BJ (cell line): Measurements from ENCODE around the gene SIPA1L3. TPM values are rescaled to one million over a fixed set of nuclear protein-coding genes. Genes with fewer than 3 reads are reported as not detected.

Experiments
- CTCF ChIA-PET: fragments of 350-600 bp; formaldehyde crosslinking; extraction: SDS; loops from one replicate; lab custom pipeline; 2021; ENCODE audit warnings: antibody characterized with exemption, inconsistent platforms; lab: Yijun Ruan, JAX
- POLR2A ChIA-PET: fragments of 300-600 bp; sonication (Branson Sonifier 250); formaldehyde crosslinking; extraction: SDS; loops from one replicate; lab custom pipeline; 2021; ENCODE audit warnings: antibody characterized with exemption; lab: Charles Lee
- DNase-seq: peaks from one replicate; pipeline ENCODE4 v3.0.0-alpha.2; 2011; ENCODE audit warnings: low read depth
- H3K27me3 ChIP-seq: 2 replicates; pipeline ENCODE4 v1.6.0; 2011; ENCODE audit warnings: low read length; ENCODE audit not compliant: control insufficient read depth, insufficient read depth
- H3K36me3 ChIP-seq: 2 replicates; pipeline ENCODE4 v1.5.1; 2011; ENCODE audit warnings: low read length; ENCODE audit not compliant: control insufficient read depth, insufficient read depth
- H3K4me3 ChIP-seq: 2 replicates; pipeline ENCODE4 v1.5.1; 2011; ENCODE audit warnings: low read depth, mild to moderate bottlenecking, control low read depth, low read length
- CTCF ChIP-seq: IDR thresholded peaks from 2 replicates; pipeline ENCODE4 v1.5.1; 2011; ENCODE audit warnings: low read depth, mild to moderate bottlenecking, control low read depth, inconsistent platforms, low read length, moderate library complexity; ENCODE audit not compliant: insufficient read depth
- polyA plus RNA-seq: library from polyadenylated mRNA; depleted of rRNA; stranded (reverse); fragments of >200 nt; gene quantifications from 2 replicates; pipeline ENCODE4 v1.2.3, GENCODE V29; 2011

SIPA1L3 gene
- polyA plus RNA-seq, 1 experiment = 4.5 TPM

- H3K4me3 ChIP-seq = no peak overlapping the region
- ChIA-PET CTCF (interaction anchor here (1.5 kb wide), 1 partner anchor 27 kb away, joined by 4 read pairs; no protein-coding TSS in a partner anchor), POLR2A (no interaction called here)
- no peaks in the 10 kb centered on the region for H3K36me3 ChIP-seq
- no peaks in the 10 kb centered on the region for H3K27me3 ChIP-seq
- TF ChIP-seq CTCF = no peak
- DNase-seq = no peak
Measured at GRCh38 chr19:37959665-37960114, 52.7 kb downstream of the SIPA1L3 start.

DNA sequence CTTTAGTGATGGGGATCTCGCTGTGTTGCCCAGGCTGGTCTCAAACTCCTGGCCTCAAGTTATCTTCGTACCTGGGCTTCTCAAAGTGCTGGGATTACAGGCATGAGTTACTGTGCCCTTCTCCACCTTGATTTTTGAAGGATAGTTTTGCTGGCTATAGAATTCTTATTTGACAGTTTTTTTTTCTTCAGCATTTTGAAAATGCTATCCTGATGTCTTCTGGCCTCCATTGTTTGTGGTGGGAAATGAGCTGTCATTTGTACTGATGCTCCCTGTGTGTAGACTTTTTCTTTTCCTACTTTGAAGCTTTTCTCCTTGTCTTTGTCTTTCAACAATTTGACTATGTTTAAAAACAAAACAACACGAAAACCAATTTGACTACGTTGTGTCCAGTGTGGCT, 54.2 kb downstream of the SIPA1L3 start:
- POLR2A ChIA-PET = no interaction called here
- H3K36me3 ChIP-seq = no peaks in the 10 kb centered on the region
- CTCF ChIA-PET = interaction anchor here (1.1 to 1.2 kb wide), 2 partner anchors 12 to 153 kb away, joined by 3 to 5 read pairs; no protein-coding TSS in a partner anchor

GRCh38 chr19:37963190-37963936, 56.4 kb downstream of the SIPA1L3 start:
- Histone ChIP-seq H3K36me3 (no peaks in the 10 kb centered on the region), H3K27me3 (no peaks in the 10 kb centered on the region), H3K4me3 (no peak overlapping the region)
- POLR2A ChIA-PET = no interaction called here
- no peak for TF ChIP-seq CTCF
- CTCF ChIA-PET = interaction anchor here (0.8 to 1.3 kb wide), 4 partner anchors 23 to 111 kb away, joined by 3 to 6 read pairs (median 4); no protein-coding TSS in a partner anchor
- no peak for DNase-seq

More for the DNA sequence above, 54.2 kb downstream of the SIPA1L3 start:
- DNase-seq = no peak
- Histone ChIP-seq H3K27me3 (no peaks in the 10 kb centered on the region), H3K4me3 (no peak overlapping the region)
- TF ChIP-seq CTCF = no peak

- ChIA-PET CTCF (interaction anchor here (0.5 to 1.2 kb wide), 4 partner anchors 23 to 291 kb away, joined by 3 to 6 read pairs (median 3); no protein-coding TSS in a partner anchor), POLR2A (no interaction called here)
- no peak for DNase-seq
- no peak overlapping the region for H3K4me3 ChIP-seq
- H3K27me3 ChIP-seq = no peaks in the 10 kb centered on the region
- no peaks in the 10 kb centered on the region for H3K36me3 ChIP-seq
- TF ChIP-seq CTCF = no peak
Measured at GRCh38 chr19:37964109-37964508, 57.1 kb downstream of the SIPA1L3 start.

DNA sequence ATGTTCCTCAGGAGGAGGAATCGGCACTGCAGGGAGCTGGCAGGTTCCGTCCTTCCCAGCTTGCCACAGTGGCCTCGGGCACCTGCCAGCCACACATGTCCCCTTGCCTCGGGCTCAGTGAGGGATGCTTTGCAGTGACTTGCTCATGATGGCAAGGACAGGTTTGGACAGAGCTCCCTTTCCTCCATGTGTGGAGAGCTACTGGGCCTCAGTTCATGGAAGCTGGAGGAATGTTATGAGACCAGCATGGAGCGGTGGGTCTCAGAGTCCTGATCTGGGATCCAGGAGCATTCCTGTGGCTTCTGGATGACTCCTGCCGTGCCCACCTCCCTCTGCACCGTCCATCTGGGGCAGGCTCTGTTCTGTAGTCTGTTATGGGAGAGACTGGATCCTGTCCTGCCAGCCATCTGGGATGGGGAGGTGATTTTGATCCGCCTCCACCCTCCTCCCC, 59.2 kb downstream of the SIPA1L3 start:
- TF ChIP-seq CTCF = no peak
- Histone ChIP-seq H3K27me3 (no peaks in the 10 kb centered on the region), H3K4me3 (no peak overlapping the region), H3K36me3 (no peaks in the 10 kb centered on the region)
- DNase-seq = no peak
- POLR2A ChIA-PET = no interaction called here
- CTCF ChIA-PET = no interaction called here
